WTC11 (cell line): Measurements from ENCODE around the gene ZDHHC7. TPM values are rescaled to one million over a fixed set of nuclear protein-coding genes. Genes with fewer than 3 reads are reported as not detected.

Experiments used
- ATAC-seq: fragments of 200-7000 bp; cut with Tn5 transposase; 2 replicates; pipeline ENCODE4 v1.10.0; 2021; ENCODE audit warnings: mild to moderate bottlenecking, moderate library complexity
- CTCF ChIA-PET: fragments of 300-600 bp; sonication (Branson Sonifier 250); formaldehyde crosslinking; loops from one replicate; lab custom pipeline; 2021; ENCODE audit warnings: antibody characterized with exemption; lab: Charles Lee
- POLR2A ChIA-PET: fragments of 350-600 bp; sonication (Branson Sonifier 250); formaldehyde crosslinking; loops from one replicate; lab custom pipeline; 2021; ENCODE audit warnings: antibody characterized with exemption; lab: Charles Lee
- DNase-seq: peaks from one replicate; pipeline ENCODE4 v3.0.0; 2021; ENCODE audit warnings: low spot score
- H3K27ac Mint-ChIP-seq: 2 replicates; pipeline ENCODE4 v1.8.0; 2021; ENCODE audit warnings: mixed read lengths
- H3K27me3 Mint-ChIP-seq: 2 replicates; pipeline ENCODE4 v1.8.0; 2021; ENCODE audit warnings: low read depth, mild to moderate bottlenecking, moderate library complexity, mixed read lengths
- H3K36me3 Mint-ChIP-seq: 2 replicates; pipeline ENCODE4 v1.8.0; 2021; ENCODE audit warnings: mixed read lengths
- H3K4me1 Mint-ChIP-seq: 2 replicates; pipeline ENCODE4 v1.8.0; 2022; ENCODE audit warnings: mixed read lengths
- H3K4me3 Mint-ChIP-seq: 2 replicates; pipeline ENCODE4 v1.8.0; 2021; ENCODE audit warnings: mild to moderate bottlenecking, moderate library complexity, mixed read lengths
- H3K9me3 Mint-ChIP-seq: 2 replicates; pipeline ENCODE4 v1.8.0; 2021; ENCODE audit warnings: mixed read lengths
- ATF1 ChIP-seq: sonication (generic); formaldehyde crosslinking; IDR thresholded peaks from 2 replicates; pipeline ENCODE4 v1.8.1; 2023; ENCODE audit warnings: mild to moderate bottlenecking, moderate library complexity, missing genetic modification reagents
- CBFB ChIP-seq: sonication (generic); formaldehyde crosslinking; IDR thresholded peaks from 2 replicates; pipeline ENCODE4 v1.8.1; 2022; ENCODE audit warnings: mild to moderate bottlenecking, low read depth, missing genetic modification reagents
- CTCF ChIP-seq: fragments of 200-600 bp; IDR thresholded peaks from 2 replicates; pipeline ENCODE4 v1.8.0; 2022; ENCODE audit warnings: antibody characterized with exemption
- ETV6 ChIP-seq: sonication (generic); formaldehyde crosslinking; IDR thresholded peaks from 2 replicates; pipeline ENCODE4 v1.8.1; 2022; ENCODE audit warnings: mild to moderate bottlenecking, missing genetic modification reagents
- FOXK1 ChIP-seq: sonication (generic); formaldehyde crosslinking; IDR thresholded peaks from 2 replicates; pipeline ENCODE4 v1.8.0; 2022; ENCODE audit warnings: mild to moderate bottlenecking, moderate library complexity, missing genetic modification reagents
- GRHL2 ChIP-seq: fragments of 250-450 bp; sonication (Bioruptor Pico); IDR thresholded peaks from 2 replicates; pipeline ENCODE4 v1.8.0; 2022; ENCODE audit warnings: mild to moderate bottlenecking, moderate library complexity; ENCODE audit not compliant: insufficient replicate concordance, severe bottlenecking
- MYBL2 ChIP-seq: sonication (generic); formaldehyde crosslinking; IDR thresholded peaks from 2 replicates; pipeline ENCODE4 v1.8.1; 2023; ENCODE audit warnings: mild to moderate bottlenecking, moderate library complexity, missing genetic modification reagents
- NFE2L1 ChIP-seq: sonication (generic); formaldehyde crosslinking; IDR thresholded peaks from 2 replicates; pipeline ENCODE4 v1.8.1; 2023; ENCODE audit warnings: missing genetic modification reagents
- NFYB ChIP-seq: sonication (generic); formaldehyde crosslinking; conservative IDR thresholded peaks from 2 replicates; pipeline ENCODE4 v1.8.0; 2022; ENCODE audit warnings: low read depth, missing genetic modification reagents
- PRRX2 ChIP-seq: fragments of 250-450 bp; sonication (Bioruptor Pico); IDR thresholded peaks from 2 replicates; pipeline ENCODE4 v1.8.0; 2021; ENCODE audit warnings: mild to moderate bottlenecking
- RELA ChIP-seq: sonication (generic); formaldehyde crosslinking; IDR thresholded peaks from 2 replicates; pipeline ENCODE4 v1.8.1; 2022; ENCODE audit warnings: missing genetic modification reagents, mild to moderate bottlenecking, borderline replicate concordance
- RORB ChIP-seq: fragments of 250-450 bp; sonication (Bioruptor Pico); IDR thresholded peaks from 2 replicates; pipeline ENCODE4 v1.9.0; 2021; ENCODE audit warnings: mild to moderate bottlenecking
- USF1 ChIP-seq: sonication (generic); formaldehyde crosslinking; IDR thresholded peaks from 2 replicates; pipeline ENCODE4 v1.8.0; 2022; ENCODE audit warnings: mild to moderate bottlenecking, missing genetic modification reagents
- ZNF138 ChIP-seq: sonication (generic); formaldehyde crosslinking; conservative IDR thresholded peaks from 2 replicates; pipeline ENCODE4 v1.8.1; 2022; ENCODE audit warnings: mild to moderate bottlenecking, moderate library complexity, missing genetic modification reagents
- ZNF317 ChIP-seq: sonication (generic); formaldehyde crosslinking; IDR thresholded peaks from 2 replicates; pipeline ENCODE4 v1.8.1; 2023; ENCODE audit warnings: low read depth, mild to moderate bottlenecking, moderate library complexity, missing genetic modification reagents, borderline replicate concordance
- ZNF532 ChIP-seq: fragments of 250-450 bp; sonication (Bioruptor Pico); IDR thresholded peaks from 2 replicates; pipeline ENCODE4 v1.9.0; 2021; ENCODE audit warnings: mild to moderate bottlenecking, borderline replicate concordance
- ZNF671 ChIP-seq: fragments of 250-450 bp; sonication (Bioruptor Pico); IDR thresholded peaks from 2 replicates; pipeline ENCODE4 v1.8.0; 2021; ENCODE audit warnings: mild to moderate bottlenecking
- total RNA-seq: library from RNA; stranded (reverse); gene quantifications from 3 replicates; pipeline ENCODE4 v1.2.3, GENCODE V29; 2021
- TF ChIP-seq, protein P1 (sequence below): sonication (generic); formaldehyde crosslinking; IDR thresholded peaks from 2 replicates; pipeline ENCODE4 v1.8.0; 2022; ENCODE audit warnings: mild to moderate bottlenecking, missing genetic modification reagents
- TF ChIP-seq, protein P2 (sequence below): sonication (generic); formaldehyde crosslinking; IDR thresholded peaks from 2 replicates; pipeline ENCODE4 v1.8.1; 2023; ENCODE audit warnings: mild to moderate bottlenecking, missing genetic modification reagents
- TF ChIP-seq, protein P3 (sequence below): sonication (generic); formaldehyde crosslinking; IDR thresholded peaks from 2 replicates; pipeline ENCODE4 v1.8.0; 2023; ENCODE audit warnings: missing genetic modification reagents

Gene ZDHHC7
- total RNA-seq, 1 experiment from 2014 or later = 38.7 TPM

- TF ChIP-seq MYBL2 (CRISPR knock-in tag) (no peak), NFYB (CRISPR knock-in tag) (no peak), FOXK1 (CRISPR knock-in tag) (no peak), ZNF317 (no peak), ZNF532 (CRISPR knock-in tag) (no peak)
- TF ChIP-seq, protein P1, sequence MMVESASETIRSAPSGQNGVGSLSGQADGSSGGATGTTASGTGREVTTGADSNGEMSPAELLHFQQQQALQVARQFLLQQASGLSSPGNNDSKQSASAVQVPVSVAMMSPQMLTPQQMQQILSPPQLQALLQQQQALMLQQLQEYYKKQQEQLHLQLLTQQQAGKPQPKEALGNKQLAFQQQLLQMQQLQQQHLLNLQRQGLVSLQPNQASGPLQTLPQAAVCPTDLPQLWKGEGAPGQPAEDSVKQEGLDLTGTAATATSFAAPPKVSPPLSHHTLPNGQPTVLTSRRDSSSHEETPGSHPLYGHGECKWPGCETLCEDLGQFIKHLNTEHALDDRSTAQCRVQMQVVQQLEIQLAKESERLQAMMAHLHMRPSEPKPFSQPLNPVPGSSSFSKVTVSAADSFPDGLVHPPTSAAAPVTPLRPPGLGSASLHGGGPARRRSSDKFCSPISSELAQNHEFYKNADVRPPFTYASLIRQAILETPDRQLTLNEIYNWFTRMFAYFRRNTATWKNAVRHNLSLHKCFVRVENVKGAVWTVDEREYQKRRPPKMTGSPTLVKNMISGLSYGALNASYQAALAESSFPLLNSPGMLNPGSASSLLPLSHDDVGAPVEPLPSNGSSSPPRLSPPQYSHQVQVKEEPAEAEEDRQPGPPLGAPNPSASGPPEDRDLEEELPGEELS (CRISPR knock-in tag) = no peak
Measured at GRCh38 chr16:84947022-84947421, 64.3 kb downstream of the ZDHHC7 start (continued).

- Mint-ChIP-seq H3K27me3 (no peaks in the 10 kb centered on the region), H3K9me3 (no peaks in the 10 kb centered on the region), H3K4me1 (peaks cover 4% of the 10 kb centered on the region; the same call in 1 of the 2 replicates), H3K4me3 (no peak overlapping the region), H3K36me3 (no peaks in the 10 kb centered on the region)
- ATAC-seq = no peak
- ChIA-PET CTCF (interaction anchor here (4.4 kb wide), 1 partner anchor 8 kb away, joined by 29 read pairs; no protein-coding TSS in a partner anchor), POLR2A (no interaction called here)
- TF ChIP-seq CBFB (CRISPR knock-in tag) (no peak), ZNF138 (CRISPR knock-in tag) (no peak), ZNF317 (no peak)
- TF ChIP-seq, all 79 proteins: peak for 0
- H3K27ac Mint-ChIP-seq = no peak overlapping the region
- no peak for DNase-seq
Measured at GRCh38 chr16:84943620-84944019, 67.7 kb downstream of the ZDHHC7 start.

GRCh38 chr16:84942786-84943185, 68.5 kb downstream of the ZDHHC7 start:
- Mint-ChIP-seq H3K27ac (no peak overlapping the region), H3K9me3 (no peaks in the 10 kb centered on the region), H3K27me3 (no peaks in the 10 kb centered on the region), H3K4me1 (peaks cover 4% of the 10 kb centered on the region; the same call in 1 of the 2 replicates), H3K4me3 (no peak overlapping the region), H3K36me3 (no peaks in the 10 kb centered on the region)
- ATAC-seq = no peak
- DNase-seq = no peak
- ChIA-PET POLR2A (interaction anchor here (0.7 kb wide), 1 partner anchor 174 kb away, joined by 4 read pairs; no protein-coding TSS in a partner anchor), CTCF (interaction anchor here (1.2 to 4.4 kb wide), 2 partner anchors 9 to 17 kb away, joined by 3 to 29 read pairs; no protein-coding TSS in a partner anchor)
- no peak for TF ChIP-seq RORB (CRISPR knock-in tag)
- no peak for TF ChIP-seq ZNF671 (CRISPR knock-in tag)
- no peak for TF ChIP-seq ZNF317
- TF ChIP-seq, protein P2, sequence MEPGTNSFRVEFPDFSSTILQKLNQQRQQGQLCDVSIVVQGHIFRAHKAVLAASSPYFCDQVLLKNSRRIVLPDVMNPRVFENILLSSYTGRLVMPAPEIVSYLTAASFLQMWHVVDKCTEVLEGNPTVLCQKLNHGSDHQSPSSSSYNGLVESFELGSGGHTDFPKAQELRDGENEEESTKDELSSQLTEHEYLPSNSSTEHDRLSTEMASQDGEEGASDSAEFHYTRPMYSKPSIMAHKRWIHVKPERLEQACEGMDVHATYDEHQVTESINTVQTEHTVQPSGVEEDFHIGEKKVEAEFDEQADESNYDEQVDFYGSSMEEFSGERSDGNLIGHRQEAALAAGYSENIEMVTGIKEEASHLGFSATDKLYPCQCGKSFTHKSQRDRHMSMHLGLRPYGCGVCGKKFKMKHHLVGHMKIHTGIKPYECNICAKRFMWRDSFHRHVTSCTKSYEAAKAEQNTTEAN = no peak
- no peak for TF ChIP-seq RELA (CRISPR knock-in tag)
- TF ChIP-seq ETV6 = no peak
- TF ChIP-seq ATF1 = no peak
- TF ChIP-seq CTCF = no peak
- no peak for TF ChIP-seq GRHL2 (CRISPR knock-in tag)
- no peak for TF ChIP-seq USF1 (CRISPR knock-in tag)
- TF ChIP-seq PRRX2 (CRISPR knock-in tag) = no peak
- TF ChIP-seq, protein P3, sequence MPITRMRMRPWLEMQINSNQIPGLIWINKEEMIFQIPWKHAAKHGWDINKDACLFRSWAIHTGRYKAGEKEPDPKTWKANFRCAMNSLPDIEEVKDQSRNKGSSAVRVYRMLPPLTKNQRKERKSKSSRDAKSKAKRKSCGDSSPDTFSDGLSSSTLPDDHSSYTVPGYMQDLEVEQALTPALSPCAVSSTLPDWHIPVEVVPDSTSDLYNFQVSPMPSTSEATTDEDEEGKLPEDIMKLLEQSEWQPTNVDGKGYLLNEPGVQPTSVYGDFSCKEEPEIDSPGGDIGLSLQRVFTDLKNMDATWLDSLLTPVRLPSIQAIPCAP (CRISPR knock-in tag) = no peak
- no peak for TF ChIP-seq NFE2L1 (CRISPR knock-in tag)
